Adrenal gland (tissue), 5 donors: ENCODE data around the gene TMEM74B.
"Not testable (repeated sequence)": the region's sequence is repeated elsewhere in the genome, so short reads cannot be mapped to it uniquely, and the experiment has no call there.

Experiments
- CTCF ChIP-seq, 6 experiments: fragments of 450-650 bp in 4 of 6; fragments of 200-600 bp in 2 of 6; sonication (generic) in 1 of 6; IDR thresholded peaks; 1 replicate in 5 of 6; 2 replicates in 1 of 6; pipeline versions ENCODE4 v1.5.1 to v1.8.0; 2016 to 2021; ENCODE audit warnings: antibody characterized with exemption in 6 of 6, mild to moderate bottlenecking in 2 of 6, moderate library complexity in 1 of 6
- POLR2A ChIP-seq, 2 donors: fragments of 450-650 bp; IDR thresholded peaks; one replicate each; pipeline ENCODE4 v1.6.1; 2017; ENCODE audit warnings: antibody characterized with exemption in 2 of 2, mild to moderate bottlenecking in 2 of 2, moderate library complexity in 1 of 2
- donor health status: DM: no; HTN: no; CAD: no.

DNA sequence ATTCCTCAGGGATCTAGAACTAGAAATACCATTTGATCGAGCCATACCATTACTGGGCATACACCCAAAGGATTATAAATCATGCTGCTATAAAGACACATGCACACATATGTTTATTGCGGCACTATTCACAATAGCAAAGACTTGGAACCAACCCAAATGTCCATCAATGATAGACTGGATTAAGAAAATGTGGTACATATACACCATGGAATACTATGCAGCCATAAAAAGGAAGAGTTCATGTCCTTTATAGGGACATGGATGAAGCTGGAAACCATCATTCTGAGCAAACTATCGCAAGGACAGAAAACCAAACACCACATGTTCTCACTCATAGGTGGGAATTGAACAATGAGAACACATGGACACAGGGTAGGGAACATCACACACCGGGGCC lies 38.0 kb upstream of the TMEM74B start:
- not testable (repeated sequence) for TF ChIP-seq CTCF, POLR2A (IDR thresholded peaks at IDR 0.05)
